Esophagus squamous epithelium (tissue), 4 donors: ENCODE measurements around the gene BPGM.

ENCODE experiments used
- CTCF ChIP-seq, 6 experiments: fragments of 450-650 bp in 4 of 6; fragments of 200-600 bp in 2 of 6; sonication (generic) in 2 of 6; IDR thresholded peaks; one replicate each; pipeline ENCODE4 v1.5.1; 2016 to 2019; ENCODE audit warnings: antibody characterized with exemption in 6 of 6, mild to moderate bottlenecking in 4 of 6, moderate library complexity in 4 of 6
- POLR2A ChIP-seq, 4 donors: fragments of 450-650 bp; IDR thresholded peaks; one replicate each; pipeline ENCODE4 v1.6.1; 2017; ENCODE audit warnings: antibody characterized with exemption in 4 of 4, mild to moderate bottlenecking in 4 of 4, moderate library complexity in 3 of 4

- TF ChIP-seq CTCF (IDR thresholded peaks at IDR 0.05) (no peak), POLR2A (IDR thresholded peaks at IDR 0.05) (no peak)
Observed at GRCh38 chr7:134699899-134700298, 53.2 kb downstream of the BPGM start.
